ENCODE results near the gene ARG1.

GRCh38 chr6:131574686-131575085, 1.7 kb downstream of the ARG1 start:
- TF ChIP-seq CEBPB (IDR thresholded peaks at IDR 0.05) (no peak), POLR2A (IDR thresholded peaks at IDR 0.05; ENCODE audit: low read length) (no peak), REST (IDR thresholded peaks at IDR 0.05) (no peak), EP300 (IDR thresholded peaks at IDR 0.05) (no peak), ESRRA (IDR thresholded peaks at IDR 0.05; ENCODE audit: borderline replicate concordance, low read length) (no peak), EHF (CRISPR knock-in tag; IDR thresholded peaks at IDR 0.05) (no peak), E2F6 (IDR thresholded peaks at IDR 0.05; ENCODE audit: borderline replicate concordance, low read depth) (no peak)
- TF ChIP-seq, protein P1, sequence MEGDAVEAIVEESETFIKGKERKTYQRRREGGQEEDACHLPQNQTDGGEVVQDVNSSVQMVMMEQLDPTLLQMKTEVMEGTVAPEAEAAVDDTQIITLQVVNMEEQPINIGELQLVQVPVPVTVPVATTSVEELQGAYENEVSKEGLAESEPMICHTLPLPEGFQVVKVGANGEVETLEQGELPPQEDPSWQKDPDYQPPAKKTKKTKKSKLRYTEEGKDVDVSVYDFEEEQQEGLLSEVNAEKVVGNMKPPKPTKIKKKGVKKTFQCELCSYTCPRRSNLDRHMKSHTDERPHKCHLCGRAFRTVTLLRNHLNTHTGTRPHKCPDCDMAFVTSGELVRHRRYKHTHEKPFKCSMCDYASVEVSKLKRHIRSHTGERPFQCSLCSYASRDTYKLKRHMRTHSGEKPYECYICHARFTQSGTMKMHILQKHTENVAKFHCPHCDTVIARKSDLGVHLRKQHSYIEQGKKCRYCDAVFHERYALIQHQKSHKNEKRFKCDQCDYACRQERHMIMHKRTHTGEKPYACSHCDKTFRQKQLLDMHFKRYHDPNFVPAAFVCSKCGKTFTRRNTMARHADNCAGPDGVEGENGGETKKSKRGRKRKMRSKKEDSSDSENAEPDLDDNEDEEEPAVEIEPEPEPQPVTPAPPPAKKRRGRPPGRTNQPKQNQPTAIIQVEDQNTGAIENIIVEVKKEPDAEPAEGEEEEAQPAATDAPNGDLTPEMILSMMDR (IDR thresholded peaks at IDR 0.05): no peak

Data from A549 (cell line).